OCI-LY3 (cell line): ENCODE results near the gene RHD.
"Not testable (repeated sequence)": the region's sequence is repeated elsewhere in the genome, so short reads cannot be mapped to it uniquely, and the experiment has no call there.

ENCODE experiments used
- CTCF ChIP-seq: fragments of 200-600, 300-600 bp; sonication (generic); IDR thresholded peaks from 2 replicates; pipeline ENCODE4 v1.5.1; 2014; ENCODE audit warnings: antibody characterized with exemption, low read length, low read depth
- EZH2phosphoT487 ChIP-seq: fragments of 200-600 bp; shearing (Covaris generic); IDR thresholded peaks from 2 replicates; pipeline ENCODE4 v1.6.1; 2018; ENCODE audit warnings: antibody characterized with exemption, mixed run types, low read depth

- TF ChIP-seq CTCF, EZH2phosphoT487: not testable (repeated sequence)
Measured at GRCh38 chr1:25309486-25309885, 37.2 kb downstream of the RHD start.
